ENCODE measurements around the gene SCAMP3. TPM values are rescaled to one million over a fixed set of nuclear protein-coding genes. Genes with fewer than 3 reads are reported as not detected.
A peak's percentile ranks its signal among the peaks of the same experiment; 100 is the strongest.

SCAMP3 gene
- total RNA-seq, 1 donor from 2014 or later = 58.7 TPM

DNA sequence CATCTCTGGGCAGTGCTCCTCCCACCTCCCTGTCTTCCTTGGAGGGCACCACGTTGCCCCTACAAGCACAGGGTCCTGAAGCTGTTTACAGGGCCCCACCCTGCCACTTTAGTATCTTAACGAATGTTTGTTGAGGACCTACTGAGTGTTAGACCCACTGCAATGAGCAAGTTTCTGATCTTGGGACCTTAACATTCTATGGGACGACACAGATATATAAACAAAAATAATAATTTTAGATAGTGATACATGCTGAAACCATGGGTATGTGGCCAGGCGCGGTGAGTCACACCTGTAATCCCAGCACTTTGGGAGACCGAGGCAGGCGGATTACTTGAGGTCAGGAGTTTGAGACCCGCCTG is 17.0 kb downstream of the SCAMP3 start:
- no peak for DNase-seq (ENCODE audit: extremely low spot score, unreplicated experiment)
- Mint-ChIP-seq H3K4me1 (ENCODE audit: unreplicated experiment) (peaks cover 23% of the 10 kb centered on the region), H3K9me3 (no peaks in the 10 kb centered on the region), H3K36me3 (peaks cover 13% of the 10 kb centered on the region), H3K27ac (peak overlapping the region; percentile 95), H3K4me3 (peak overlapping the region; percentile 88), H3K27me3 (peaks cover 4% of the 10 kb centered on the region)
- TF ChIP-seq, protein P1, sequence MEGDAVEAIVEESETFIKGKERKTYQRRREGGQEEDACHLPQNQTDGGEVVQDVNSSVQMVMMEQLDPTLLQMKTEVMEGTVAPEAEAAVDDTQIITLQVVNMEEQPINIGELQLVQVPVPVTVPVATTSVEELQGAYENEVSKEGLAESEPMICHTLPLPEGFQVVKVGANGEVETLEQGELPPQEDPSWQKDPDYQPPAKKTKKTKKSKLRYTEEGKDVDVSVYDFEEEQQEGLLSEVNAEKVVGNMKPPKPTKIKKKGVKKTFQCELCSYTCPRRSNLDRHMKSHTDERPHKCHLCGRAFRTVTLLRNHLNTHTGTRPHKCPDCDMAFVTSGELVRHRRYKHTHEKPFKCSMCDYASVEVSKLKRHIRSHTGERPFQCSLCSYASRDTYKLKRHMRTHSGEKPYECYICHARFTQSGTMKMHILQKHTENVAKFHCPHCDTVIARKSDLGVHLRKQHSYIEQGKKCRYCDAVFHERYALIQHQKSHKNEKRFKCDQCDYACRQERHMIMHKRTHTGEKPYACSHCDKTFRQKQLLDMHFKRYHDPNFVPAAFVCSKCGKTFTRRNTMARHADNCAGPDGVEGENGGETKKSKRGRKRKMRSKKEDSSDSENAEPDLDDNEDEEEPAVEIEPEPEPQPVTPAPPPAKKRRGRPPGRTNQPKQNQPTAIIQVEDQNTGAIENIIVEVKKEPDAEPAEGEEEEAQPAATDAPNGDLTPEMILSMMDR (conservative IDR thresholded peaks at IDR 0.05) = no peak

- Mint-ChIP-seq H3K4me1 (ENCODE audit: unreplicated experiment) (peaks cover 23% of the 10 kb centered on the region), H3K27ac (peak overlapping the region; percentile 95), H3K27me3 (peaks cover 4% of the 10 kb centered on the region), H3K4me3 (peak overlapping the region; percentile 88), H3K36me3 (peaks cover 13% of the 10 kb centered on the region), H3K9me3 (no peaks in the 10 kb centered on the region)
- TF ChIP-seq, protein P1 (conservative IDR thresholded peaks at IDR 0.05) = peak; percentile 65
- DNase-seq (ENCODE audit: extremely low spot score, unreplicated experiment) = peak; percentile 96
Measured at GRCh38 chr1:155244368-155245162, 17.6 kb downstream of the SCAMP3 start.

- Mint-ChIP-seq H3K36me3 (peaks cover 13% of the 10 kb centered on the region), H3K9me3 (no peaks in the 10 kb centered on the region), H3K27me3 (peaks cover 4% of the 10 kb centered on the region), H3K4me3 (peak overlapping the region; percentile 88), H3K27ac (peak overlapping the region; percentile 88), H3K4me1 (ENCODE audit: unreplicated experiment) (peaks cover 23% of the 10 kb centered on the region)
- no peak for DNase-seq (ENCODE audit: extremely low spot score, unreplicated experiment)
- TF ChIP-seq, protein P1 (conservative IDR thresholded peaks at IDR 0.05) = no peak
Measured at GRCh38 chr1:155242805-155243358, 19.3 kb downstream of the SCAMP3 start.

DNA sequence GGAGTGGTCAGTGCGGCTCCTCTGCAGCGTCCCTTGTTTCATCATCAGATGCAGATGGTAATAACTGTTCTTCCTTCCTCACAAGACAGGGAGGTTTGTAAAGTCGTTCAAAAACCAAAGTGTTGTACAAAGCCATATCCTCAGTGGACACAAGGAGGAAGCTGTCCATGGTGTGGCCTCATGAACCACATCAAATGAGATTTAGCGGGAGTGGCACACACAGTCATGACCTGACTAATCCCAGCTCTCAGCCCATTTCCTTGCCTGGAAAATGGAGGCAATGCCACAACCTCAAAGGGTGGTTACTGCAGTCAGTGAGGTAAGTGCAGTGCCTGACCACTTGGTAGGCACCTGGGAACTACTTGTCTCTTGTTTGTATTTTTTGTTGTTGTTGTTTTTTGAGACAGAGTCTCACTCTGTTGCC is 20.3 kb downstream of the SCAMP3 start:
- Mint-ChIP-seq H3K27me3 (peaks cover 4% of the 10 kb centered on the region), H3K9me3 (no peaks in the 10 kb centered on the region), H3K36me3 (peaks cover 13% of the 10 kb centered on the region), H3K4me1 (ENCODE audit: unreplicated experiment) (peaks cover 23% of the 10 kb centered on the region), H3K27ac (peak overlapping the region; percentile 91), H3K4me3 (peak overlapping the region; percentile 84)
- TF ChIP-seq, protein P1 (conservative IDR thresholded peaks at IDR 0.05) = no peak
- DNase-seq (ENCODE audit: extremely low spot score, unreplicated experiment) = no peak

GRCh38 chr1:155241069-155241679 is 21.0 kb downstream of the SCAMP3 start:
- no peak for DNase-seq (ENCODE audit: extremely low spot score, unreplicated experiment)
- no peaks in the 10 kb centered on the region for H3K9me3 Mint-ChIP-seq
- peak overlapping the region; percentile 91 for H3K27ac Mint-ChIP-seq
- peaks cover 23% of the 10 kb centered on the region for H3K4me1 Mint-ChIP-seq (ENCODE audit: unreplicated experiment)
- peaks cover 4% of the 10 kb centered on the region for H3K27me3 Mint-ChIP-seq
- H3K36me3 Mint-ChIP-seq = peaks cover 10% of the 10 kb centered on the region
- peak overlapping the region; percentile 84 for H3K4me3 Mint-ChIP-seq
- TF ChIP-seq, protein P1 (conservative IDR thresholded peaks at IDR 0.05) = no peak

All from type B pancreatic cell (in vitro differentiated cells).